ENCODE measurements around the gene PDE1A.

DNA sequence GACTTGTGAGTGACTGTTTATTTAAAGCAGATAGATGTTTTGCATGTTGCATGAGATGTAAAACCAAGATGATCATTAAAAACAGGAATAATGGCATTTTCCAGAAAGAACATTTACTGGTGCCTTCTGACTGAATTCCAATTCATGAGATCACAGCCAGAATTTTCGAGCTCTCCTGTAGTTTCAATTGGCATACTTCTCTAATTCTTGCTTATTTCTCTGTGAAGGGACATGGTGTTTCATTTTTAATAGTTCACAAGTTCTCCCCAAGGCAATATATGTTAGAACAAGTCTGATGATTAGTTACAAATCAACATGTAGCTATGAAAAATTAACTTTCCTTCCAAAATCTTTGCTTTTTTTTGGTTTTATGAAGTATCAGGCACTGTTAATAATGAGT lies 105.7 kb downstream of the PDE1A start:
- no peak for TF ChIP-seq CTCF (IDR thresholded peaks at IDR 0.05)
- no peak for TF ChIP-seq POLR2A (IDR thresholded peaks at IDR 0.05)

Measured in esophagus squamous epithelium (tissue), 4 donors.